SK-N-SH treated with all-trans-retinoic acid at 6 μM for 48 hours (cell line): ENCODE measurements around the gene PRR29.

Source experiments
- CREB5 ChIP-seq: fragments of 250-450 bp; sonication (Bioruptor Pico); IDR thresholded peaks from 2 replicates; pipeline ENCODE4 v1.5.1; 2020; ENCODE audit warnings: low read depth, mild to moderate bottlenecking, moderate library complexity
- PATZ1 ChIP-seq: fragments of 250-450 bp; sonication (Bioruptor Pico); IDR thresholded peaks from 2 replicates; pipeline ENCODE4 v1.8.0; 2020; ENCODE audit warnings: mild to moderate bottlenecking, moderate library complexity, borderline replicate concordance
- TCF4 ChIP-seq: fragments of 250-450 bp; sonication (Bioruptor Pico); IDR thresholded peaks from 2 replicates; pipeline ENCODE4 v1.8.0; 2021; ENCODE audit warnings: mild to moderate bottlenecking, moderate library complexity, borderline replicate concordance
- ZFP30 ChIP-seq: fragments of 450-650 bp; formaldehyde crosslinking; IDR thresholded peaks from 2 replicates; pipeline ENCODE4 v1.5.0; 2022; ENCODE audit warnings: mild to moderate bottlenecking, moderate library complexity
- TF ChIP-seq, protein P1 (sequence below): fragments of 250-450 bp; sonication (Bioruptor Pico); IDR thresholded peaks from 2 replicates; pipeline ENCODE4 v1.8.0; 2021; ENCODE audit warnings: low read depth, mild to moderate bottlenecking, moderate library complexity, borderline replicate concordance

GRCh38 chr17:64016231-64016784, 18.2 kb downstream of the PRR29 start:
- TF ChIP-seq CREB5 (CRISPR knock-in tag) (no peak), PATZ1 (CRISPR knock-in tag) (no peak), ZFP30 (CRISPR knock-in tag) (no peak), TCF4 (CRISPR knock-in tag) (no peak)
- TF ChIP-seq, protein P1, sequence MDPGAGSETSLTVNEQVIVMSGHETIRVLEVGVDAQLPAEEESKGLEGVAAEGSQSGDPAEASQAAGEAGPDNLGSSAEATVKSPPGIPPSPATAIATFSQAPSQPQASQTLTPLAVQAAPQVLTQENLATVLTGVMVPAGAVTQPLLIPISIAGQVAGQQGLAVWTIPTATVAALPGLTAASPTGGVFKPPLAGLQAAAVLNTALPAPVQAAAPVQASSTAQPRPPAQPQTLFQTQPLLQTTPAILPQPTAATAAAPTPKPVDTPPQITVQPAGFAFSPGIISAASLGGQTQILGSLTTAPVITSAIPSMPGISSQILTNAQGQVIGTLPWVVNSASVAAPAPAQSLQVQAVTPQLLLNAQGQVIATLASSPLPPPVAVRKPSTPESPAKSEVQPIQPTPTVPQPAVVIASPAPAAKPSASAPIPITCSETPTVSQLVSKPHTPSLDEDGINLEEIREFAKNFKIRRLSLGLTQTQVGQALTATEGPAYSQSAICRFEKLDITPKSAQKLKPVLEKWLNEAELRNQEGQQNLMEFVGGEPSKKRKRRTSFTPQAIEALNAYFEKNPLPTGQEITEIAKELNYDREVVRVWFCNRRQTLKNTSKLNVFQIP = no peak
